Measurements from ENCODE around the gene PPP1R10. TPM values are rescaled to one million over a fixed set of nuclear protein-coding genes. Genes with fewer than 3 reads are reported as not detected.
A peak's percentile ranks its signal among the peaks of the same experiment; 100 is the strongest.
"Not testable (repeated sequence)": the region's sequence is repeated elsewhere in the genome, so short reads cannot be mapped to it uniquely, and the experiment has no call there.

PPP1R10 gene
- total and polyA plus RNA-seq, 2 of the 13 experiments (the other 11 are each of a cell fraction or from before 2014, with no cell fraction given) = 26.3 to 38.4 TPM

GRCh38 chr6:30666300-30666699, 49.3 kb upstream of the PPP1R10 start (continued):
- TF ChIP-seq ZHX2 (IDR thresholded peaks at IDR 0.05; ENCODE audit: low read depth) = 0 out of 2 replicates have a peak, but pooled peaks have one; percentile 33
- TF ChIP-seq ZHX2 (CRISPR knock-in tag; IDR thresholded peaks at IDR 0.05; ENCODE audit: borderline replicate concordance); ATF7 (CRISPR knock-in tag; IDR thresholded peaks at IDR 0.05); GABPA (IDR thresholded peaks at IDR 0.05; ENCODE audit: low read depth, low read length): not testable (repeated sequence)
- 0 out of 2 replicates have a peak, but pooled peaks have one; percentile 58 for TF ChIP-seq JUN (CRISPR knock-in tag; IDR thresholded peaks at IDR 0.05)
- 0 out of 2 replicates have a peak, but pooled peaks have one; percentile 19 for TF ChIP-seq SP5 (CRISPR knock-in tag; IDR thresholded peaks at IDR 0.05; ENCODE audit: borderline replicate concordance, low read depth)
- TF ChIP-seq ZNF263 (CRISPR knock-in tag; IDR thresholded peaks at IDR 0.05) = peak; percentile 81; the same call in 1 of the 2 replicates
- TF ChIP-seq NR2C2 (CRISPR knock-in tag; IDR thresholded peaks at IDR 0.05; ENCODE audit: borderline replicate concordance) = peak; percentile 37; the same call in 1 of the 2 replicates
- peak; percentile 72 for TF ChIP-seq SAP130 (CRISPR knock-in tag; IDR thresholded peaks at IDR 0.05; ENCODE audit: low read depth)
- peak; percentile 95 for TF ChIP-seq ATF7 (IDR thresholded peaks at IDR 0.05)
- peak; percentile 16; the same call in 1 of the 2 replicates for TF ChIP-seq JUND (CRISPR knock-in tag; IDR thresholded peaks at IDR 0.05)
- 0 out of 4 replicates have a peak, but pooled peaks of 1 of the 2 experiments have one; percentile 43 for TF ChIP-seq ATF4 (CRISPR knock-in tag; IDR thresholded peaks at IDR 0.05)
- TF ChIP-seq FOSL1 (CRISPR knock-in tag; IDR thresholded peaks at IDR 0.05; ENCODE audit: borderline replicate concordance) = peak; percentile 42; the same call in 1 of the 2 replicates
- peak; percentile 31; the same call in 1 of the 2 replicates for TF ChIP-seq HOXA3 (CRISPR knock-in tag; IDR thresholded peaks at IDR 0.05)
- TF ChIP-seq RXRA (CRISPR knock-in tag; IDR thresholded peaks at IDR 0.05) = peak; percentile 50; the same call in 1 of the 2 replicates
- 0 out of 2 replicates have a peak, but pooled peaks have one; percentile 30 for TF ChIP-seq ELF3 (CRISPR knock-in tag; IDR thresholded peaks at IDR 0.05)
- TF ChIP-seq HMGXB3 (CRISPR knock-in tag; IDR thresholded peaks at IDR 0.05; ENCODE audit: borderline replicate concordance) = 0 out of 2 replicates have a peak, but pooled peaks have one; percentile 18
- peak; percentile 45; the same call in 1 of the 2 replicates for TF ChIP-seq RARA (CRISPR knock-in tag; IDR thresholded peaks at IDR 0.05)
- TF ChIP-seq GABPA (CRISPR knock-in tag; IDR thresholded peaks at IDR 0.05; ENCODE audit: low read depth) = peak; percentile 64
- TF ChIP-seq ZBTB21 (CRISPR knock-in tag; IDR thresholded peaks at IDR 0.05) = peak; percentile 81
